ENCODE measurements around the gene PDZD2.

Gene PDZD2

DNA sequence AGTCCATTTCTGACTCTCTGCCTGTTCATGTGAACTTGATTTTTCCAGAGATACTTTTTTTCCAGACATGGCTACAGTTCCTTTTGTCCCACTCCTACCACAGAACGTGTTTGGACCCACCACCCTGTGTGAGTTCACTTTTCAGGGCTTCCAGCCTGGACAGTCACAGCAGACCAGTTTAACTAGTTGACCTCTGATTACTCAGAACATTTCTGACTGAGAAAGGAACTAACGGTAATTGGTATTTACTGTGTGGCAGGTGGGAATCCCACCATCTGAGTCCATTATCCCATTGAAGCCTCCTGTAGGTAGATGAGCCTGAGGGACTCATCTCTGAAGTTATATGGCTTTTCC is 325.1 kb downstream of the PDZD2 start:
- H3K9me3 ChIP-seq (ENCODE audit: control insufficient read depth, insufficient read depth, low read length): no peaks in the 10 kb centered on the region
- no peaks in the 10 kb centered on the region for H3F3A ChIP-seq (ENCODE audit: control insufficient read depth, insufficient read depth)
- peaks cover 7% of the 10 kb centered on the region for H3K4me1 ChIP-seq (ENCODE audit: control insufficient read depth, low read length)
- H3K36me3 ChIP-seq (ENCODE audit: control insufficient read depth, low read length): no peaks in the 10 kb centered on the region
- H4K20me1 ChIP-seq (ENCODE audit: control insufficient read depth, insufficient read depth, low read depth, low read length): no peaks in the 10 kb centered on the region
- no peaks in the 10 kb centered on the region for H3K79me2 ChIP-seq (ENCODE audit: control insufficient read depth, low read length)
- TF ChIP-seq EZH2phosphoT487 (IDR thresholded peaks at IDR 0.05; ENCODE audit: borderline replicate concordance, low read length): no peak
- TF ChIP-seq, protein P1, sequence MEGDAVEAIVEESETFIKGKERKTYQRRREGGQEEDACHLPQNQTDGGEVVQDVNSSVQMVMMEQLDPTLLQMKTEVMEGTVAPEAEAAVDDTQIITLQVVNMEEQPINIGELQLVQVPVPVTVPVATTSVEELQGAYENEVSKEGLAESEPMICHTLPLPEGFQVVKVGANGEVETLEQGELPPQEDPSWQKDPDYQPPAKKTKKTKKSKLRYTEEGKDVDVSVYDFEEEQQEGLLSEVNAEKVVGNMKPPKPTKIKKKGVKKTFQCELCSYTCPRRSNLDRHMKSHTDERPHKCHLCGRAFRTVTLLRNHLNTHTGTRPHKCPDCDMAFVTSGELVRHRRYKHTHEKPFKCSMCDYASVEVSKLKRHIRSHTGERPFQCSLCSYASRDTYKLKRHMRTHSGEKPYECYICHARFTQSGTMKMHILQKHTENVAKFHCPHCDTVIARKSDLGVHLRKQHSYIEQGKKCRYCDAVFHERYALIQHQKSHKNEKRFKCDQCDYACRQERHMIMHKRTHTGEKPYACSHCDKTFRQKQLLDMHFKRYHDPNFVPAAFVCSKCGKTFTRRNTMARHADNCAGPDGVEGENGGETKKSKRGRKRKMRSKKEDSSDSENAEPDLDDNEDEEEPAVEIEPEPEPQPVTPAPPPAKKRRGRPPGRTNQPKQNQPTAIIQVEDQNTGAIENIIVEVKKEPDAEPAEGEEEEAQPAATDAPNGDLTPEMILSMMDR (IDR thresholded peaks at IDR 0.05; ENCODE audit: low read depth, low read length, poor library complexity, severe bottlenecking): no peak
- no peak overlapping the region for H3K27ac ChIP-seq (ENCODE audit: low read depth, low read length)
- no peaks in the 10 kb centered on the region for H3K9me2 ChIP-seq (replicated peaks; ENCODE audit: control insufficient read depth, low read length)
- 0 out of 2 replicates have a peak, but pooled peaks cover 3% of the 10 kb centered on the region for H3K27me3 ChIP-seq (ENCODE audit: control insufficient read depth, low read length)
- H3K4me3 ChIP-seq (ENCODE audit: low read length): no peak overlapping the region
- no peak overlapping the region for H3K4me2 ChIP-seq (ENCODE audit: low read length)

DNA sequence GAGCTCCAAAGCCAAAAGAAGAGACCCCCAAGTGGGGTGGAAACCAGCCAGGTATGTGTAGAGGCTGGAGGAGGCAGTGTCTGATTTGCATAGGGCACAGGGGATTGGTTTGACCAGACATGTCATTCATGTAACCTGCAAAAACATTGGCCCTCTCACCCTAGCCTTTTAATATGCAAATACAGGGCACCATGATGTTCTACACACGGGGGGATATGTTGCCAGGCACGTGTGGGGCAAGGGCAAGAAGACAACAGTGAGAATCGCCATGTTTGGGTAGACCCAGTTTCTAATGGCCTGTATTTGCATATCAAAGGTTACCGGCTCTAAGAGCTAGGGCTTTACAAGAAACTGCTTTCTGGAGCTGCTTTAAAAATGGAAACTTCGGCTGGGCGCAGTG is 326.3 kb downstream of the PDZD2 start:
- no peak for TF ChIP-seq EZH2phosphoT487 (IDR thresholded peaks at IDR 0.05; ENCODE audit: borderline replicate concordance, low read length)
- TF ChIP-seq, protein P1 (IDR thresholded peaks at IDR 0.05; ENCODE audit: low read depth, low read length, poor library complexity, severe bottlenecking): no peak
- peaks cover 7% of the 10 kb centered on the region for H3K4me1 ChIP-seq (ENCODE audit: control insufficient read depth, low read length)
- no peaks in the 10 kb centered on the region for H3K27me3 ChIP-seq (ENCODE audit: control insufficient read depth, low read length)

DNA sequence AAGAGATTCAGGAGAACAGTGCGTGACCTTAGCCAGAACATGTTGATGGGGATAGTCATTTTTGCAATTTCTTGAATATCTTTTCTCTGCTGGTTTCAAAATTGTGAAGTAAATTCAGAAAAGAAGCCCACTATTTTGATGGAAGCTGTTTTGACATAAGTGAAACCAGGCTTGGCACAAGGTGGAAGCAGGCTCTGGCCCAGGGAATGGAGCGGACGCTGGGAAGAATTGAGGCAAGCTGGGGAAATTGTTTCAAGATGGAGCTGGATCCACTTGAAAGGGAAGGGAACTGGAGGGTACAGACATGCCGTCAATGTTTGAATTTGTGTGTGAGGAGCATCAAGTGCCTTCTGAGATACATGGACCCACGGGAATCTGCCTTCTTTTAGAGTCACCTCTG is 328.0 kb downstream of the PDZD2 start:
- Histone ChIP-seq H3K27ac (ENCODE audit: low read depth, low read length) (no peak overlapping the region), H3K4me3 (ENCODE audit: low read length) (no peak overlapping the region), H3K4me1 (ENCODE audit: control insufficient read depth, low read length) (peaks cover 7% of the 10 kb centered on the region), H3F3A (ENCODE audit: control insufficient read depth, insufficient read depth) (no peaks in the 10 kb centered on the region), H3K9me3 (ENCODE audit: control insufficient read depth, insufficient read depth, low read length) (no peaks in the 10 kb centered on the region), H3K79me2 (ENCODE audit: control insufficient read depth, low read length) (no peaks in the 10 kb centered on the region), H3K36me3 (ENCODE audit: control insufficient read depth, low read length) (no peaks in the 10 kb centered on the region), H3K27me3 (ENCODE audit: control insufficient read depth, low read length) (no peaks in the 10 kb centered on the region), H4K20me1 (ENCODE audit: control insufficient read depth, insufficient read depth, low read depth, low read length) (no peaks in the 10 kb centered on the region), H3K9me2 (replicated peaks; ENCODE audit: control insufficient read depth, low read length) (no peaks in the 10 kb centered on the region), H3K4me2 (ENCODE audit: low read length) (no peak overlapping the region)
- TF ChIP-seq, protein P1 (IDR thresholded peaks at IDR 0.05; ENCODE audit: low read depth, low read length, poor library complexity, severe bottlenecking): no peak
- no peak for TF ChIP-seq EZH2phosphoT487 (IDR thresholded peaks at IDR 0.05; ENCODE audit: borderline replicate concordance, low read length)

More for the DNA sequence above, 326.3 kb downstream of the PDZD2 start:
- Histone ChIP-seq H3K36me3 (ENCODE audit: control insufficient read depth, low read length) (no peaks in the 10 kb centered on the region), H3F3A (ENCODE audit: control insufficient read depth, insufficient read depth) (no peaks in the 10 kb centered on the region), H3K4me3 (ENCODE audit: low read length) (no peak overlapping the region), H4K20me1 (ENCODE audit: control insufficient read depth, insufficient read depth, low read depth, low read length) (no peaks in the 10 kb centered on the region), H3K4me2 (ENCODE audit: low read length) (no peak overlapping the region), H3K27ac (ENCODE audit: low read depth, low read length) (no peak overlapping the region), H3K79me2 (ENCODE audit: control insufficient read depth, low read length) (no peaks in the 10 kb centered on the region), H3K9me3 (ENCODE audit: control insufficient read depth, insufficient read depth, low read length) (no peaks in the 10 kb centered on the region), H3K9me2 (replicated peaks; ENCODE audit: control insufficient read depth, low read length) (no peaks in the 10 kb centered on the region)

DNA sequence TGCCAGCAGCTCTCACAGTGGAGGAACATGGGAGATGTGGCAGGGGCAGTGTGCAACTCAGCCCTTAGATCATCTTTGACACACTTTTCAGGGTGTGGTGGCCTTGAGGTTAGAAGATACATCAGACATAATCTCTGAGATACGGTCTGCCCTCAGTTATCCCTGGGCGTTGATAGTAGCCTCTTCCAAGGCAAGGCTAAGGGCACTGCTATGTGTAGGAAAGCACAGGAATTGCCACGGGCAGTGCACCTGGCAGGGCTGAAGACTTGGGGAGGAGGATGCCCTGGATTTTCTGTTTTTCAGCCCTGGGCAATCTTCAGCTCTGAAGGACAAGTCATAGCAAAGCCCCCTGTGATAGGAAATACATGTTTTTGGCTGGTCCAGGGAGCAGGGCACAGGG is 328.5 kb downstream of the PDZD2 start:
- H3K4me2 ChIP-seq (ENCODE audit: low read length): no peak overlapping the region
- H4K20me1 ChIP-seq (ENCODE audit: control insufficient read depth, insufficient read depth, low read depth, low read length): no peaks in the 10 kb centered on the region
- no peaks in the 10 kb centered on the region for H3K36me3 ChIP-seq (ENCODE audit: control insufficient read depth, low read length)
- H3K4me1 ChIP-seq (ENCODE audit: control insufficient read depth, low read length): peaks cover 4% of the 10 kb centered on the region
- TF ChIP-seq, protein P1 (IDR thresholded peaks at IDR 0.05; ENCODE audit: low read depth, low read length, poor library complexity, severe bottlenecking): no peak
- TF ChIP-seq EZH2phosphoT487 (IDR thresholded peaks at IDR 0.05; ENCODE audit: borderline replicate concordance, low read length): no peak
- H3K27ac ChIP-seq (ENCODE audit: low read depth, low read length): no peak overlapping the region
- H3K4me3 ChIP-seq (ENCODE audit: low read length): no peak overlapping the region
- no peaks in the 10 kb centered on the region for H3K27me3 ChIP-seq (ENCODE audit: control insufficient read depth, low read length)
- no peaks in the 10 kb centered on the region for H3K79me2 ChIP-seq (ENCODE audit: control insufficient read depth, low read length)
- no peaks in the 10 kb centered on the region for H3K9me2 ChIP-seq (replicated peaks; ENCODE audit: control insufficient read depth, low read length)
- H3F3A ChIP-seq (ENCODE audit: control insufficient read depth, insufficient read depth): no peaks in the 10 kb centered on the region
- H3K9me3 ChIP-seq (ENCODE audit: control insufficient read depth, insufficient read depth, low read length): no peaks in the 10 kb centered on the region

Measured in DOHH2 (cell line).